Stromal cell of bone marrow (primary cell): ENCODE data around the gene QRICH2.
"Not testable (repeated sequence)": the region's sequence is repeated elsewhere in the genome, so short reads cannot be mapped to it uniquely, and the experiment has no call there.

Source experiments
- DNase-seq: peaks from one replicate; pipeline ENCODE4 v3.0.0-alpha.2; 2012; ENCODE audit warnings: low read depth

The QRICH2 gene

GRCh38 chr17:76307966-76308338 lies at the start of gene QRICH2:
TSS of gene QRICH2 (minus strand) at chr17:76308276. CDS start at chr17:76307998, 278 bp downstream.
- no peak for DNase-seq

- no peak for DNase-seq
Observed at GRCh38 chr17:76357597-76358158, 49.6 kb upstream of the QRICH2 start.

- DNase-seq = no peak
Observed at GRCh38 chr17:76356803-76357456, 48.9 kb upstream of the QRICH2 start.

GRCh38 chr17:76354747-76355310 lies 46.8 kb upstream of the QRICH2 start:
- no peak for DNase-seq

- no peak for DNase-seq
Observed at GRCh38 chr17:76354317-76354729, 46.2 kb upstream of the QRICH2 start.

- peak; percentile 86 for DNase-seq
Observed at GRCh38 chr17:76353599-76354316, 45.7 kb upstream of the QRICH2 start, which contains the start of gene PRPSAP1. TSS of gene PRPSAP1 (minus strand) at chr17:76353916. CDS start at chr17:76353703, 213 bp downstream.

- DNase-seq = no peak
Observed at GRCh38 chr17:76353004-76353598, 45.0 kb upstream of the QRICH2 start.

GRCh38 chr17:76351526-76352071 lies 43.5 kb upstream of the QRICH2 start:
- no peak for DNase-seq

- no peak for DNase-seq
Observed at GRCh38 chr17:76350463-76350862, 42.4 kb upstream of the QRICH2 start.

- DNase-seq = not testable (repeated sequence)
Observed at GRCh38 chr17:76346936-76347335, 38.9 kb upstream of the QRICH2 start.

- DNase-seq = no peak
Observed at GRCh38 chr17:76345377-76345974, 37.4 kb upstream of the QRICH2 start.

- no peak for DNase-seq
Observed at GRCh38 chr17:76343106-76343505, 35.0 kb upstream of the QRICH2 start.

- DNase-seq = no peak
Observed at GRCh38 chr17:76341301-76341700, 33.2 kb upstream of the QRICH2 start.

GRCh38 chr17:76337413-76337777 lies 29.3 kb upstream of the QRICH2 start:
- DNase-seq = no peak

- no peak for DNase-seq
Observed at GRCh38 chr17:76336756-76337412, 28.8 kb upstream of the QRICH2 start.

- no peak for DNase-seq
Observed at GRCh38 chr17:76335716-76336381, 27.8 kb upstream of the QRICH2 start.

GRCh38 chr17:76333673-76334505 lies 25.8 kb upstream of the QRICH2 start:
- no peak for DNase-seq

- DNase-seq = no peak
Observed at GRCh38 chr17:76331083-76331482, 23.0 kb upstream of the QRICH2 start.

- no peak for DNase-seq
Observed at GRCh38 chr17:76329664-76330063, 21.6 kb upstream of the QRICH2 start.

- no peak for DNase-seq
Observed at GRCh38 chr17:76327696-76328095, 19.6 kb upstream of the QRICH2 start.
